ENCODE results near the gene SP3.

The SP3 gene

DNA sequence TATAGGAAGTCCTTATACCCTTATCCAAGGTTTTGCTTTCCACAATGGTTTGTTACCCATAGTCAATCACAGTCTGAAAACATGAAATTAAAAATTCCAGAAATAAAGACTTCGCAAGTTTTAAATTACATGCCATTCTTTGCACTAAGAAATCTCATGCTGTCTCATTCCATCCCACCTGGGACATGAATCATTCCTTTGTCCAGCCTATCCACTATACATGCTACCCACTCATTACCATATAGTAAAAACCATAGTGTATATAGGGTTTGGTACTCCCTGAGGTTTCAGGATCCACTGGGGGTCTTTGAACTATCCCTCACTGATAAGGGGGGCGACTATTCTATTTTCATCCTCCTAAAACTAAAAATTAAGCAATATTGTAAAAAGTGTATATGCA is 17.0 kb downstream of the SP3 start:
- H3K4me1 ChIP-seq: no peaks in the 10 kb centered on the region
- H3K9me3 ChIP-seq: no peaks in the 10 kb centered on the region
- no peak for TF ChIP-seq CTCF (IDR thresholded peaks at IDR 0.05; ENCODE audit: low read depth, low read length)
- no peaks in the 10 kb centered on the region for H3K27me3 ChIP-seq
- no peak overlapping the region for H3K4me3 ChIP-seq (ENCODE audit: low read depth, low read length)
- H3K36me3 ChIP-seq: peaks cover 7% of the 10 kb centered on the region; the same call in 1 of the 2 replicates
- no peak for DNase-seq

DNA sequence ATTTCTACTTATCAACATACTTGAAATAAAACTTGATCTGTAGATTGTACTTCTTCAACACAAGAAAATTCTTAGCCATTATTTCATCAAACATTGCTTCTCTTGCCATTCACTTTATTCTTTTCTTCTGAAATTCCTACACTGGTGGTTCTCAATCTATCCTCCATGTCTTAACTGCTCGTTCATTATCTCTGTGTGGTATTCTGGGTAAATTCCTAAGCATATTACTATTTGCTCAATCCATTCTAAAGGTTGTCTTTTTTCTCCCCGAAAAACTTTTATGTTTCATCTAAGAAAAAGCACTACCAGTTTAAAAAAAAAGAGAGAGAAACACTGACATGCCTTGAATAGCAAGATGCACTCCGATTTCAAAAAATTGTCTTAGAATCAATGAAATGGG is 18.0 kb downstream of the SP3 start:
- Histone ChIP-seq H3K36me3 (no peaks in the 10 kb centered on the region), H3K9me3 (no peaks in the 10 kb centered on the region), H3K4me1 (no peaks in the 10 kb centered on the region), H3K27me3 (no peaks in the 10 kb centered on the region), H3K4me3 (ENCODE audit: low read depth, low read length) (no peak overlapping the region)
- DNase-seq: no peak
- TF ChIP-seq CTCF (IDR thresholded peaks at IDR 0.05; ENCODE audit: low read depth, low read length): no peak

- Histone ChIP-seq H3K4me1 (peaks cover 3% of the 10 kb centered on the region), H3K27me3 (no peaks in the 10 kb centered on the region), H3K36me3 (no peaks in the 10 kb centered on the region), H3K9me3 (no peaks in the 10 kb centered on the region), H3K4me3 (ENCODE audit: low read depth, low read length) (no peak overlapping the region)
- DNase-seq: no peak
- no peak for TF ChIP-seq CTCF (IDR thresholded peaks at IDR 0.05; ENCODE audit: low read depth, low read length)
Measured at GRCh38 chr2:173943738-173944137, 21.4 kb downstream of the SP3 start.

DNA sequence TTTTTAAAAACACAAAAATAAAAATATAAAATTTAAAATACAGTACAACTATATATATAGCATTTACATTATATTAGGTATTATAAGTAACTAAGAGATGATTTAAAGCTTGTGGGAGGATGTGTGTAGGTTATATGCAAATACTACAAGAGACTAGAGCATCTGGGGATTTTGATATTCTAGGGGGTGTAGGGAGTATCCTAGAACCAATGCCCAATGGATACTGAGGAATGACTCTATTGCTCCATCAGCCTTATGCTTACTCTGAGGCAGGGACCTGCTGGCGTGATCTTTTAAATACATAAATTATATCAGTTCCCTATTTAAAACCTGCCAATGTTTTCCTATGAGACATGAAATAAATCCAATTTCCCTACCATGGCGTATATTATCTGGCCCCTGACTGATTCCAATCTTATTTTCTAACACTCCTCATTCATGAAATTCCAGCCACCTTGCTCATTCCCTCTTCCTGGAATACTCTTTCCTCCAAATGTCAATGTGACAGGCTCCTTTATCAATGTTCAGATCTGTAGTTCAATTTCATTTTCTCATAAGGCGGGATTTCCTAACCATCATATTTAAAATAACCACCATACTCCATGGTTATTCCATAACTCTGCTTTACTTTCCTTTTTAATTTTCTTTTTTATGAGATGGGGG is 22.2 kb downstream of the SP3 start:
- Histone ChIP-seq H3K36me3 (no peaks in the 10 kb centered on the region), H3K4me3 (ENCODE audit: low read depth, low read length) (no peak overlapping the region), H3K4me1 (peaks cover 4% of the 10 kb centered on the region), H3K9me3 (no peaks in the 10 kb centered on the region), H3K27me3 (no peaks in the 10 kb centered on the region)
- no peak for TF ChIP-seq CTCF (IDR thresholded peaks at IDR 0.05; ENCODE audit: low read depth, low read length)
- DNase-seq: no peak

DNA sequence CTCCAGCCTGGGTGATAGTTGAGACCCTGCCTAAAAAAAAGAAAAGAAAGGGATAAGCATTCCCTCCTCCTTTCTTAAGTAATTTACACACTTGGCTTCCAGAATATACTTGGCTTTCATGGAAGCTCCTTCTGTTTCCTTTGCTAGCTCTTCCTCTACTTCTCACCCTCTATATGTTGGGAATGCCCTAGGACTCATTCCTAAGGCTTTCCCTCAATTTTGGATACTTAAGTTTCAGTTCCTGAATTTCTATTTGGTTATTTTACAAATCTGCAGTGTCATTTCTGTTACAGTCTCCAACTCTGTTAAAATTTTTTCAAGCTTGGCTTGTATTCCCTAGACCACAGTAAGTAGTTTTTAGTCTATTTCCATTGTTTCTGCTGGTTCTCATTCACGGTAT is 23.6 kb downstream of the SP3 start:
- DNase-seq: no peak
- no peak for TF ChIP-seq CTCF (IDR thresholded peaks at IDR 0.05; ENCODE audit: low read depth, low read length)

GRCh38 chr2:173940208-173941020 is 24.8 kb downstream of the SP3 start:
- peaks cover 4% of the 10 kb centered on the region for H3K4me1 ChIP-seq
- no peak for DNase-seq
- H3K36me3 ChIP-seq: no peaks in the 10 kb centered on the region
- no peak for TF ChIP-seq CTCF (IDR thresholded peaks at IDR 0.05; ENCODE audit: low read depth, low read length)
- no peaks in the 10 kb centered on the region for H3K9me3 ChIP-seq
- no peak overlapping the region for H3K4me3 ChIP-seq (ENCODE audit: low read depth, low read length)
- no peaks in the 10 kb centered on the region for H3K27me3 ChIP-seq

More for the DNA sequence above, 23.6 kb downstream of the SP3 start:
- Histone ChIP-seq H3K4me1 (peaks cover 4% of the 10 kb centered on the region), H3K4me3 (ENCODE audit: low read depth, low read length) (no peak overlapping the region), H3K9me3 (no peaks in the 10 kb centered on the region), H3K36me3 (no peaks in the 10 kb centered on the region), H3K27me3 (no peaks in the 10 kb centered on the region)

Measured in BE2C (cell line).